Choroid plexus epithelial cell (primary cell): ENCODE results near the gene GREM1.
A peak's percentile ranks its signal among the peaks of the same experiment; 100 is the strongest.

Experiments
- DNase-seq: peaks from one replicate; pipeline ENCODE4 v3.0.0-alpha.2; 2010; ENCODE audit warnings: low read depth
- H3K4me3 ChIP-seq: 2 replicates; pipeline ENCODE4 v1.5.1; 2011; ENCODE audit warnings: low read depth, mild to moderate bottlenecking, control low read depth, low read length, moderate library complexity
- CTCF ChIP-seq: conservative IDR thresholded peaks from 2 replicates; pipeline ENCODE4 v1.5.1; 2011; ENCODE audit warnings: low read depth, mild to moderate bottlenecking, control low read depth, inconsistent platforms, low read length, moderate library complexity

The GREM1 gene

DNA sequence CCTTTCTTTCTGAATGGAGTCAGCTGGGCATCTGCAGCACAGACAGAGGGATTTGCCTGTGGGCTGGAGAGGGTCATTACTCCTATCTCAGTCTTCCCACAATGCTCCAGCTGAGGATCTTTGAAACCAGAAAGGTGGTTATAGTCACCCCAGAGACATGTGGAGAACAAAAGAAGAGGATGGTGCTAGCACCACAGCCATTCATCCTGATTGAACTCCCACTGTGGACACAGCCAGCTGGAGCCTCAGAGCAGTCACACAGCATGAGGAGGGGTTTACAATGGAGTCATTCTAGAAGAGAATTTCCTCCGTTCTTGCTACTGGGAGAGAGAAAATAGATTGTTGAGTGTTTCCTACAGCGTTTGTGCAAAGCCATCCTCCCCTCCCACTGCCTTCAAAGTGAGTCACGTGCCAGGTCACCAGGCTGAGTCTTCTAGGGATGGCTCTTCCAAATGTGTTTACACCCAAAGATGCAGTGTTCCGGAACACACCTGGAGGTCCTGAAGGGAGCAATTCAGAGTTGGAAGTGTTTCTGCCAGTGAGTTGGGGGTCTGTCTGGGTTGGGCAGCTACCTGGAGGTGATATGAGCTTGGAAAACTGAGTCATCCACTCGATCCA lies 18.9 kb upstream of the GREM1 start:
- no peak for DNase-seq
- TF ChIP-seq CTCF, result no peak
- H3K4me3 ChIP-seq, result no peak overlapping the region

- no peak for DNase-seq
- no peak for TF ChIP-seq CTCF
- no peak overlapping the region for H3K4me3 ChIP-seq
Measured at GRCh38 chr15:32700501-32701150, 17.2 kb upstream of the GREM1 start.

- TF ChIP-seq CTCF, result no peak
- H3K4me3 ChIP-seq, result no peak overlapping the region
- DNase-seq, result no peak
Measured at GRCh38 chr15:32701863-32702262, 15.9 kb upstream of the GREM1 start.

DNA sequence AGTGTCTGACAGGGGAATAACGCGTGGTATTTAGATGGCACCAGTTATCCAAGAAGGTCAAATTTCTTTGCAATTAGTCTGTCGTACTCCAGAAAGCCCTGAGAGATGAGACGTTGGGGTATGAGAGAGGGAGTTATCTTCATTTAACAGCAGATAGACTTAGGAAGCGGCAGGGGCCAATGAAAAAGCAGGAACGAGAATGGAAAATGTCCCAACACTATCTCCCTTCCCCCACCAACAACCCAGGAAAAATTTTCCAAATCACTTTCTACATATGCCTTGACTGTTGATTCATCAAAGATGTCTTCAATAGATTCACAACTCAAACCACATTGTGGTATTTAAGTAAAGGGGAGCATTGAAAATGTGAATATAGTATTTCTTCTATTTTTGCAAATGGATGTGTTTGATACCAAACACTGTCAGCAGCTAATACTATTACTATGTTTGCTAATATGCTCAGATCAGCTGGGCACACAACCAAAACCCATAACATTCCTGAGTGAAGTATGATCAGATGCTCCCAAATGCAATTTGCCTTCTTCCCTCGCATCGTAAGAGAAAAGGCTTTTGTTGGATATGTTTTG lies 13.3 kb upstream of the GREM1 start:
- H3K4me3 ChIP-seq, result no peak overlapping the region
- no peak for TF ChIP-seq CTCF

GRCh38 chr15:32705446-32705845 lies 12.4 kb upstream of the GREM1 start:
- H3K4me3 ChIP-seq, result no peak overlapping the region
- no peak for TF ChIP-seq CTCF
- no peak for DNase-seq

More for the DNA sequence above, 13.3 kb upstream of the GREM1 start:
- DNase-seq, result peak; percentile 63

GRCh38 chr15:32706704-32707103 lies 11.1 kb upstream of the GREM1 start:
- no peak for TF ChIP-seq CTCF
- H3K4me3 ChIP-seq, result no peak overlapping the region
- peak; percentile 67 for DNase-seq

GRCh38 chr15:32707436-32707835 lies 10.4 kb upstream of the GREM1 start:
- TF ChIP-seq CTCF, result no peak
- DNase-seq, result no peak
- H3K4me3 ChIP-seq, result no peak overlapping the region
